SU-DHL-6 (cell line): ENCODE data around the gene GAMT.
"Not testable (repeated sequence)": the region's sequence is repeated elsewhere in the genome, so short reads cannot be mapped to it uniquely, and the experiment has no call there.

ENCODE experiments used
- CTCF ChIP-seq: fragments of 200-600 bp; sonication (generic); IDR thresholded peaks from one replicate; pipeline ENCODE4 v1.5.1; 2017; ENCODE audit warnings: antibody characterized with exemption, mild to moderate bottlenecking, low read length, moderate library complexity; ENCODE audit not compliant: insufficient read depth, poor library complexity, severe bottlenecking
- EZH2phosphoT487 ChIP-seq: fragments of 200-600 bp; sonication (generic), shearing (Covaris generic); conservative IDR thresholded peaks from 2 replicates; pipeline ENCODE4 v1.6.1; 2018; ENCODE audit warnings: mild to moderate bottlenecking, antibody characterized with exemption, low read length, moderate library complexity, mixed read lengths

DNA sequence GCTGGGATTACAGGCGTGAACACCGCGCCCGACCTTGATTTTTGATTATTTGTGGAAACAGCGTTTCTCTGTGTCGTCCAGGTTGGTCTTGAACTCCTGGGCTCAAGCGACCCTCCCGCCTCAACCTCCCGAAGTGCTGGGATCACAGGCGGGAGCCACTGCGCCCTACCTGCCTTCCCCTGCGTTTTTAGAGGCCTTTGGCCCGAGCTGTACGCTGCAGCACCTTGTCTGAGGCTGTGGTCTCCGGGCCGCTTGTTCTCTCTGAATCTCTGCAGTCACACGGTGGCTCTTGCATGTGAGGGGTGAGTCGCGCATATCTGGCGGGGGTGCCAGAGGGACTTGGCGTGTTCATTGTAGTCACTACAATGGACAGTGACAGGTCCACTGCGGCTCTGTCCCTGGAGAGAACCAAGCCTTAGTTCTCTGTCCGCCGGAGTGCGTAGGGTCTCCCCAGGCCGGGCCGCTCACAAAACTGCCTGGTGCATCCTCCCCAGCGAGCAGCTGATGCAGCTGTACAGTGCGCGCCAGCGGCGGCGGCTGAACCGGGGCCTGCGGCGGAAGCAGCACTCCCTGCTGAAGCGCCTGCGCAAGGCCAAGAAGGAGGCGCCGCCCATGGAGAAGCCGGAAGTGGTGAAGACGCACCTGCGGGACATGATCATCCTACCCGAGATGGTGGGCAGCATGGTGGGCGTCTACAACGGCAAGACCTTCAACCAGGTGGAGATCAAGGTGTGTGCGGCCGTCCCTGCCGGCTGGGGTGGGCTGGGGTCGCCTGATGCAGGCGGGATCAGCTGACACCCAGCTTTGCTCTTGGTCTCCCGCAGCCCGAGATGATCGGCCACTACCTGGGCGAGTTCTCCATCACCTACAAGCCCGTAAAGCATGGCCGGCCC lies 38.4 kb upstream of the GAMT start:
- not testable (repeated sequence) for TF ChIP-seq CTCF, EZH2phosphoT487
